ENCODE measurements around the gene OSM.

Gene OSM

GRCh38 chr22:30266445-30267381, at the start of gene OSM:
OSM (minus strand) TSS chr22:30266851; CDS start chr22:30266799, 52 bp downstream.
- peak; percentile 86 for DNase-seq

GRCh38 chr22:30315962-30316576, 49.4 kb upstream of the OSM start:
- DNase-seq: no peak

GRCh38 chr22:30314915-30315314, 48.3 kb upstream of the OSM start:
- DNase-seq: peak; percentile 62

- DNase-seq: no peak
Observed at GRCh38 chr22:30313527-30314363, 47.1 kb upstream of the OSM start.

GRCh38 chr22:30312053-30312452, 45.4 kb upstream of the OSM start:
- DNase-seq: peak; percentile 46

GRCh38 chr22:30310881-30311771, 44.5 kb upstream of the OSM start:
- no peak for DNase-seq

GRCh38 chr22:30309951-30310741, 43.5 kb upstream of the OSM start:
- DNase-seq: no peak

GRCh38 chr22:30308518-30309230, 42.0 kb upstream of the OSM start:
- peak; percentile 47 for DNase-seq

- DNase-seq: no peak
Observed at GRCh38 chr22:30308093-30308492, 41.4 kb upstream of the OSM start.

- DNase-seq: no peak
Observed at GRCh38 chr22:30307041-30307574, 40.5 kb upstream of the OSM start.

GRCh38 chr22:30306627-30307011, 40.0 kb upstream of the OSM start:
- no peak for DNase-seq

- DNase-seq: no peak
Observed at GRCh38 chr22:30305906-30306626, 39.4 kb upstream of the OSM start.

- DNase-seq: peak; percentile 58
Observed at GRCh38 chr22:30305519-30305905, 38.9 kb upstream of the OSM start.

- no peak for DNase-seq
Observed at GRCh38 chr22:30304495-30305244, 38.0 kb upstream of the OSM start.

GRCh38 chr22:30302810-30303138, 36.1 kb upstream of the OSM start:
- DNase-seq: no peak

- no peak for DNase-seq
Observed at GRCh38 chr22:30301995-30302809, 35.6 kb upstream of the OSM start.

GRCh38 chr22:30299322-30299721, 32.7 kb upstream of the OSM start:
- DNase-seq: no peak

Measured in stimulated activated CD4-positive, alpha-beta T cell treated with anti-CD3 and anti-CD28 coated beads, Interleukin-15, amount 100 ng/mL, for 24 hours (primary cell).